Upper lobe of left lung (tissue), 6 donors: ENCODE data around the gene DACT2. TPM values are rescaled to one million over a fixed set of nuclear protein-coding genes. Genes with fewer than 3 reads are reported as not detected.

Experiments used
- ATAC-seq, 2 donors: fragments of 200-7000 bp; cut with Tn5 transposase; one replicate each; pipeline ENCODE4 v1.9.1; 2022; ENCODE audit warnings: mild to moderate bottlenecking in 2 of 2, moderate library complexity in 2 of 2; ENCODE audit not compliant: low FRiP score in 2 of 2
- DNase-seq, 2 donors: peaks; one replicate each; pipeline ENCODE4 v3.0.0-alpha.2; 2019 to 2020
- H3K27ac ChIP-seq, 4 donors: fragments of 200-600 bp; sonication (generic); one replicate each; pipeline ENCODE4 v1.5.1; 2016 to 2019
- H3K27me3 ChIP-seq, 4 donors: fragments of 200-600 bp; sonication (generic); one replicate each; pipeline ENCODE4 v1.5.1; 2017 to 2019
- H3K36me3 ChIP-seq, 4 donors: fragments of 200-600 bp; sonication (generic); one replicate each; pipeline ENCODE4 v1.5.1; 2016 to 2019
- H3K4me1 ChIP-seq, 4 donors: fragments of 200-600 bp; sonication (generic); one replicate each; pipeline ENCODE4 v1.5.1; 2018 to 2019
- H3K4me3 ChIP-seq, 4 donors: fragments of 200-600 bp; sonication (generic); one replicate each; pipeline ENCODE4 v1.5.1; 2017 to 2019; ENCODE audit warnings: mild to moderate bottlenecking in 2 of 4, moderate library complexity in 1 of 4
- H3K9me3 ChIP-seq, 4 donors: fragments of 200-600 bp; sonication (generic); one replicate each; pipeline ENCODE4 v1.5.1; 2018 to 2019
- CTCF ChIP-seq, 6 experiments: fragments of 450-650 bp in 4 of 6; fragments of 200-600 bp in 2 of 6; sonication (generic) in 2 of 6; IDR thresholded peaks; one replicate each; pipeline ENCODE4 v1.5.1; 2016 to 2019; ENCODE audit warnings: antibody characterized with exemption in 6 of 6
- EP300 ChIP-seq, 4 donors: sonication (generic); formaldehyde crosslinking; IDR thresholded peaks; one replicate each; pipeline ENCODE4 v1.5.1; 2017; ENCODE audit warnings: antibody characterized with exemption in 4 of 4, control low read depth in 2 of 4
- POLR2A ChIP-seq, 4 donors: fragments of 450-650 bp; IDR thresholded peaks; one replicate each; pipeline ENCODE4 v1.5.1; 2016 to 2017; ENCODE audit warnings: antibody characterized with exemption in 4 of 4, mild to moderate bottlenecking in 2 of 4
- POLR2AphosphoS5 ChIP-seq, 2 donors: sonication (generic); formaldehyde crosslinking; IDR thresholded peaks; one replicate each; pipeline ENCODE4 v1.5.1; 2017; ENCODE audit warnings: antibody characterized with exemption in 2 of 2
- WGBS, 2 donors: methylation state at CpG; one replicate each; pipeline ENCODE4 v1.1.5; 2017 to 2018; 5-methylcytosine and 5-hydroxymethylcytosine counted together
- total RNA-seq, 6 donors: library from RNA; depleted of rRNA in 4 of 6; stranded (reverse); fragments of >200 nt in 4 of 6; gene quantifications; one replicate each; pipeline versions ENCODE4 v1.1.0 to v1.2.1, GENCODE V29; 2016 to 2021
- donor health status: DM: no; HTN: no; CAD: no; lungs with moderate emphysema.
- donor health status: DM: no; HTN: yes; CAD: no; lungs with severe emphysema.

Gene DACT2
- total RNA-seq, 6 donors from 2014 or later, result 0.44 to 13.6 (median 3.2) TPM

- 91 to 97% methylated on average over 14 to 15 of the region's 15 CpGs for WGBS, 2 donors
- Histone ChIP-seq H3K36me3 (no peaks in the 10 kb centered on the region), H3K4me1 (peaks cover 0 to 16% (median 7%) of the 10 kb centered on the region in 4 donors), H3K27ac (no peak overlapping the region), H3K4me3 (no peak overlapping the region), H3K27me3 (no peaks in the 10 kb centered on the region), H3K9me3 (peaks cover 0 to 6% (median 2%) of the 10 kb centered on the region in 4 donors)
- ATAC-seq, result no peak
- TF ChIP-seq CTCF (IDR thresholded peaks at IDR 0.05) (no peak), POLR2AphosphoS5 (IDR thresholded peaks at IDR 0.05) (no peak), POLR2A (IDR thresholded peaks at IDR 0.05) (no peak), EP300 (IDR thresholded peaks at IDR 0.05) (no peak)
- DNase-seq, result no peak
Observed at GRCh38 chr6:168258795-168259194, 60.8 kb downstream of the DACT2 start.

DNA sequence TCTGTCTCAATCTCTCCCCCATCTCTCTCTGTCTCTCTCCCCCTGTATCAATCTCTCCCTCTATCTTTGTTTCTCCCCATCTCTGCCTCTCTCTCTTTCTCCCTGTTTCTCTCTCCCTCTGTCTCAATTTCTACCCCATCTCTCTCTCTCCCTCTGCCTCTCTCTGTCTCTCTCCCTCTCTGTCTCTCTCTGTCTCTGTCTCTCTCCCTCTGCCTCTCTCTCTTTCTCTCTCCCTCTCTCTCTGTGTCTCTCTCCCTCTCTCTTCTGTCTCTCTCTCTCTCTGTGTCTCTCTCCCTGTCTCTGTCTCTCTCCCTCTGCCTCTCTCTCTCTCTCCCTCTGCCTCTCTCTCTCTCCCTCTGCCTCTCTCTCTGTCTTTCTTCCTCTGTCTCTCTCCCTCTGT is 62.6 kb downstream of the DACT2 start:
- no peak for TF ChIP-seq EP300 (IDR thresholded peaks at IDR 0.05)
- TF ChIP-seq POLR2A (IDR thresholded peaks at IDR 0.05), result no peak
- TF ChIP-seq POLR2AphosphoS5 (IDR thresholded peaks at IDR 0.05), result no peak
- TF ChIP-seq CTCF (IDR thresholded peaks at IDR 0.05), result no peak
- Histone ChIP-seq H3K27ac (no peak overlapping the region), H3K36me3 (no peaks in the 10 kb centered on the region), H3K9me3 (peaks cover 0 to 6% (median 2%) of the 10 kb centered on the region in 4 donors), H3K4me1 (peaks cover 0 to 16% (median 7%) of the 10 kb centered on the region in 4 donors), H3K4me3 (no peak overlapping the region), H3K27me3 (no peaks in the 10 kb centered on the region)
- no peak for DNase-seq
- ATAC-seq, result no peak

Other genes starting within 250 kb of the DACT2 start
- gene FRMD1, start 240.6 kb downstream of the DACT2 start, total RNA-seq, result not detected
- gene SMOC2, start 121.4 kb upstream of the DACT2 start, total RNA-seq, result 10 to 100 TPM in 1 of 6 donors, 1 to 10 TPM in 5; 1.0 to 18.9 (median 5.0) TPM